Keratinocyte (primary cell): ENCODE data around the gene CNTNAP2.

ENCODE experiments used
- CTCF ChIP-seq, 3 experiments: IDR thresholded peaks in 1 of 3; conservative IDR thresholded peaks in 1 of 3; optimal IDR thresholded peaks in 1 of 3; 2 replicates in 2 of 3; 3 replicates in 1 of 3; pipeline versions ENCODE3 to v1.5.1; 2011; ENCODE audit warnings: low read length in 3 of 3, mild to moderate bottlenecking in 3 of 3, moderate library complexity in 2 of 3, control low read depth in 1 of 3, inconsistent platforms in 1 of 3; ENCODE audit not compliant: insufficient read depth in 2 of 3; ENCODE audit errors: extremely low read depth in 1 of 3
- EZH2 ChIP-seq: IDR thresholded peaks from one replicate; pipeline ENCODE4 v1.6.1; 2012; ENCODE audit warnings: inconsistent platforms, mild to moderate bottlenecking, low read length, moderate library complexity

GRCh38 chr7:148402159-148402558 is 2285.6 kb downstream of the CNTNAP2 start:
- no peak for TF ChIP-seq CTCF (optimal IDR thresholded peaks at IDR 0.05 in 1 of 3, IDR thresholded peaks at IDR 0.05 in 1 of 3, conservative IDR thresholded peaks at IDR 0.05 in 1 of 3; ENCODE audit: extremely low read depth in 1 of 3, insufficient read depth in 2 of 3, low read length in 3 of 3)
- no peak for TF ChIP-seq EZH2
